NCI-H2196 treated with DMSO at 0.1 percent for 48 hours (cell line): ENCODE data around the gene DGKA.
"Not testable (repeated sequence)": the region's sequence is repeated elsewhere in the genome, so short reads cannot be mapped to it uniquely, and the experiment has no call there.

Experiments
- DNase-seq: peaks from one replicate; lab custom pipeline; 2025; ENCODE audit not compliant: unreplicated experiment; lab: John Stamatoyannopoulos, UW

Gene DGKA

GRCh38 chr12:55930771-55931316 lies at the start of gene DGKA:
Gene DGKA (plus strand): TSS chr12:55931162. CDS start chr12:55936504, 5,342 bp downstream.
- peak; percentile 73 for DNase-seq

DNA sequence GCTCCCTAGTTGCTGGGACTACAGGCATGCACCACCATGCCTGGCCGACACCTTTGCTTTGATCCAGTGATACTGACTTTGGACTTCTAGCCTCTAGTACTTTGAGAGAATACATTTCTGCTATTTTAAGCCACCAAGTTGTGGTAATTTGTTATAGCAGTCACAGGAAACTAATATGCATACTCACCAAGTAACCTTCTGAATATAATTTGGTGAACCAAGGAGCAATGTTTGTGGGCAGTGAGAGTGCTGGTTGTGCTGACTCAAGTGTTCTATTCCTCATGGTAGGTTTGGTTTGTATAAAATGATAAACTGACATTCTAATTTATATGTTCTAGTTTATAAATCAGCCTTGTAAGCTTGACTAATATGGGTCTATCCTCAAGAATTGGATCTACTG lies 45.8 kb upstream of the DGKA start:
- DNase-seq, result no peak

DNA sequence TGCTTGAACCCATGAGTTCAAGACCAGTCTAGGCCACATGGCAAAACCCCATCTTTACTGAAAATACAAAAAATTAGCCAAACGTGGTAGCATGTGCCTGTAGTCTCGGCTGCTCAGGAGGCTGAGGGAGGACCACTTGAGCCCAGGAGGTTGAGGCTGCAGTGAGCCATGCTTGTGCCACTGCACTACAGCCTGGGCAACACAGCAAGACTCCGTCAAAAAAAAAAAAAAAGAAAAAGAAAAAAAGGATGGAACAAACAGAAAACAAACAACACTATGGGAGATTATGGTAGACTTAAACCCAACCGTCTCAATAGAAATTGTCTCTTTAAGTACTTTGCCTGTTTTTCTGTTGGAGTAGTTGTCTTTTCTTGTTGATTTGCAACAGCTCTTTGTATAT lies 39.7 kb upstream of the DGKA start:
- DNase-seq, result no peak

- DNase-seq, result no peak
These were observed 37.2 kb upstream of the DGKA start for GRCh38 chr12:55893723-55894122.

DNA sequence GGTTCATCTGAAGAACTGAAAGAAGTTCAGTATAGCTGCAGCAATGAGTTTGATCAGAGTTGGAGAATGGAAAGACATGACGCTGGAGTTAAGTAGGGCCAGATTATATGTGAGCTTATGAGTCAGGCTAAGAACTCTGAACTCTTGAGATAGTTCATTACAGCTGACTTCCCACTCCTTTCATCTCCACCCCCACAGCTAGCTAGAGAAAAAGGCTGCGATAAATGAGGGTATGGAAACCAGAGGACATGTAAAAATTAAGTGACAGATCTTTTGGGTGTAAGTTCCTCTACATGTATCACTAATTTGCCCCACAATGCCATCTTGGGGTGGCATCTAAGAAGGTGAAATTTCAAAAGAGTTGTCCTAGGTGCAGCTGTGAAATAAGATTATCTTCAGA lies 31.9 kb upstream of the DGKA start:
- DNase-seq, result no peak

DNA sequence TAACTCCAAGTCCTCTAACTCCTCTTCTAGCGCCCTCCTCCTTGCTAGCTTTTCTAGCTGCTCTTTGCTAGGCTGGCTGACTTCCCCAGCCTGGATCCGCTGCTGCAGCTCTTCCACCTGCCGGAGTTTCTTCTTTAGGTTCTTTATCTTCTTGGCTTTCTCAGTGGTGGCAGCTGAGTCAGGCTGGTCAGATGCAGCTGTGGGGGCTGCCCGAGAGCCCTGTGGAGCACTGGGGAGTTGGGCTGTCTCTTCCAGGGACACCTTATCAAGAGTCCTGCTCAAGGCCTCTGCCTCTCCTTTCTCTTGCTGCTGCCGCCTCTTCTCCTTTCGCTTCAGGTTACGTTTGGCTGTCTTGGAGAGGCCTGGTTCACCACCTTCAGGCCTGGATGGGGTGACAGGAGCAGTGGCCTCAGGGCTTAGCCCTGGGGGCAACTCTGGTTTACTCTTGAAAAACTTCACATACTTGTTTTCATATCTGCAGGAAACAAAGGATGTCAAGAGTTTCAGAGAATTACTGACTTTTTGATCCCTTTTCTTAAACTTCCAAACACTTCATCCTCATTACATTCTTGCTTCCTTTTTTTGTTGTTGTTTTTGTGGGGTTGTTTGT lies 29.0 kb upstream of the DGKA start:
- DNase-seq, result no peak

DNA sequence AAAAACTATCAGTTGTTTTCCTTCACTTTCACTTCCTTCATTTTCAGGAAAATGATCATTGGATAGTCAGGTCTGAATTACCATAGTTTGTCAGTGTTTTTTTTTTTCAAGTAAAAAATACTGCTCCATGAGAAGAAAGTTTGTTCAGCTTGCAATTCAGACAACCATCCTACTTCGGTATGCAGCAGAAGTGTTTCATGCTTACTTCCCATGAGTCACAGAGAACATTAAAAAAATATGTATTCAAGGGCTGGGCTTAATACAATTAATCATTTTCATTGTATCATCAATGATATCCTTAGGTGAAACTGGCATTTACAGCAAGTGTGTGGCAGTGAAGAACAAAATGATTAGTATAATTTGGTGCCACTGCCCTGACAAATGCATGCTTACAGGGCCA lies 24.9 kb upstream of the DGKA start:
- no peak for DNase-seq

GRCh38 chr12:55908726-55909512 lies 22.0 kb upstream of the DGKA start:
- DNase-seq, result no peak

GRCh38 chr12:55909513-55909884 lies 21.5 kb upstream of the DGKA start:
- no peak for DNase-seq

GRCh38 chr12:55912908-55913307 lies 18.1 kb upstream of the DGKA start:
- no peak for DNase-seq

- DNase-seq, result no peak
These were observed 15.5 kb upstream of the DGKA start for GRCh38 chr12:55915482-55915859.

DNA sequence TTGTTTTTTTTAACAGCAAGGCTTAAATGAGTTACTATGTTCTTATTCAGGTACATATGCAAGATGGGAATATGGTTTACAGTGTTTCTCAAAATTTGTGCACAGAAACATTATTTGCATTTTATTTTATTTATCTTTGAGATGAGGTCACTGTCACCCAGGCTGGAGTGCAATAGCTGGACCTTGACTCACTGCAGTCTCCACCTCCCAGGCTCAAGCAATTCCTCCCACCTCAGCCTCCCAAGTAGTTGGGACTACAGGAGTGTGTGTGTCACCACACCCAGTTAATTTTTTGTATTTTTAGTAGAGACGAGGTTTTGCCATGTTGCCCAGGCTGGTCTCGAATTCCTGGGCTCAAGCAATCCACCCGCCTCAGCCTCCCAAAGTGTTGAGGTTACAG lies 11.9 kb upstream of the DGKA start:
- not testable (repeated sequence) for DNase-seq

DNA sequence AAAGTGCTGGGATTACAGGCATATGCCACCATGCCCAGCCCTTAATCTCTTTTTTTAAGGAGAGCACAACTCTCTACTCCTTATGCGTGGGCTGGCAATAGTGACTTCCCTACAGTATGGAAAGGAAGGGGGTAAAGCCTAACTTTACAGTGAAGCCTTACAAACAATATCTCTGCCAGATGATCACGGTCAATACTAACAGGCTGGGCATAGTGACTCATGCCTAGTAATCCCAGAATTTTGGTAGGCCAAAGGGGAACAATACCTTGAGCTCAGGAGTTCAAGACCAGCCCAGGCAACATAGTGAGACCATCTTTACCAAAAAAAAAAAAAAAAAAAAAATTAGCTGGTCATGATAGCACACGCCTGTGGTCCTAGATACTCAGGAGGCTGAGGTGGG lies 8.8 kb upstream of the DGKA start:
- no peak for DNase-seq

DNA sequence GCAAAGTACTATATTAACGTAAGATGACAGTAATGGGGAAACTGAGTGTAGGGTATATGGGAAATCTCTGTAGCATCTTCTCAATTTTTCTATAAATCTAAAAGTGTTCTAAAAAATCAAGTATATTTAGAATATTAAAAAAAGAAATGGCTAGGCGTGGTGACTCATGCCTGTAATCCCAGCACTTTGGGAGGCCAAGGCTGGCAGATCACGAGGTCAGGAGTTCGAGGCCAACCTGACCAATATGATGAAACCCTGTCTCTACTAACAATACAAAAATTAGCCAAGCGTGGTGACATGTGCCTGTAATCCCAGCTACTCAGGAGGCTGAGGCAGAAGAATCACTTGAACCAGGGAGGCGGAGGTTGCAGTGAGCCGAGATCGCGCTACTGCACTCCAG lies 7.3 kb upstream of the DGKA start:
- not testable (repeated sequence) for DNase-seq

GRCh38 chr12:55925371-55925770 lies 5.6 kb upstream of the DGKA start:
- no peak for DNase-seq

DNA sequence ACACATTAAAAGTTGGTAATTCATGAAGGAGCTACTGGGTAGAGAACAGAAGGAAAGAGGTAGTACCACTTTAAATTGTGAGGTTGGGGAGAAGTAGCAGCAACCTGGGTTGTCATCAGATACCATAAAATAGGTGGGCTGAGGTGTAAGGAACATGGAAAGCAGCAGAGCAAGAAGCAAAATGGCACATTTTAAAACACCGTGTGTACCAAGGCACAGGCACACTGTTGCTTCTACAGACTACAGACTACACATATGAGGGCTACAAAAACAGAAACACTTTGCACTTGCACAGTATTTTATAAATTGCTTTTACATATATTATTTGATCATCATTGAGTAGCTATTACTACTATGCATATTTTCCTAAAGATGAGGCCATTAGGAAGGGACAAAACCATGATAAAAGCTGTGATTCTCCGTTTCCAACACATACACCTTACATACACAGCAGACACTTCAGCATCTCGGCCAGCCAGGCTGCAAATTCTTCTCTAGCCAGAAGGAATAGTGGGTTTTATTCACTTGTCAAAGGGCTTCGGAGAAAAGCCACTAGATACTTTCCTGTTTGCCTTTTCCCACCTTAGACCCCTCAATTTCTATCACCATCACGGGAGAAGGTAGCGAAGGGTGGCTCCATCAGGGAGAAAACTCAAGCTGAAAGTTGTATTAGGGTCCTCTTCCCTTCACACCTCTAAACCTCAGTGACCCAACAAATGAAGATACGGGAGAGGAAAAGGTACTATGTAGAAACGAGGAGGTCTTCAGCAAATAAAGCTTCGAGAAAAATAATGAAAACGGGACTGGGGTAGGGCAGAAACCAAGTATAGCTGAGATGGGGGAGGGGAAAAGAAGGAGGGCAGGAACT lies 4.9 kb upstream of the DGKA start:
- DNase-seq, result no peak

DNA sequence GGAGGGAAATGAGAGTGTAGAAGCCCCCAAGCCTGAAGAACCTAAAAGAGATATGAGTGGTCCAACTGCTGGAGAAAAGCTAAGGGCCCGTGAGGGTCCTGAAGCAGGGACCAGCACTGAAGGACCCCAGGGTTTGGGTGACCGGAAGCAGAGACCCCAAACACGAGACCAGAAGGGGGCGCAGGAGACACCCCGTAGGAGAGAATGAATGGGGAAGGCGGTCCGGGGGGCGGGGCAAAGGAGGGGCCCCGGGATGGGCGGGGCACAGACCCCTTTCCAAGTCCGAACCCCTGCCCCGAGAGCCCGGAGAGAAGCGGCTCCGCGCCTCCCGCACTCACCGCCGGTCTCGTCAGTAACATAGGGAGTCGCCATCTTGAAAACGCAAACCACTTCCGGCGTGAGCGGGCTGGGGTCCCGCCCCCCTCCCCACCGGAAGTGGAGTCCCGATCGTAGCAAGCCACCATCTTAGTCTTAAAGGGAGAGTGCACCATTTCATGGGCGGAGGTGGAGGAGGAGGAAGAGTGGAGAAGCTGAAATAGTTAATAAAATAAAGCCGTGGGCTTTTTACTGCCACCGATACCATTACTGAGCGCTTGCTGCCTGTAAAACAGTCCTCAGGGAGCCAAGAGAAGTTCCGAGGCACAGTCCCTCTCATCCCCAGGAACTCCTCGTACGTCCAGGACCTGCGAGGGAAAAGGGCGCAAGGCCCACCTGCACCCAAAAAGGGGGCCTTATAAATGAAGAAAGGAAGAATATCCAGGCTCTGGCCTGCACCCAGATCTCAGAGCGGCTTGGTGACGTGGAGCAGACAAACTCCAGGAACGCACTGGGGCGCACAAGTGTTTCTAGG lies 4.0 kb upstream of the DGKA start:
- DNase-seq, result peak; percentile 82

DNA sequence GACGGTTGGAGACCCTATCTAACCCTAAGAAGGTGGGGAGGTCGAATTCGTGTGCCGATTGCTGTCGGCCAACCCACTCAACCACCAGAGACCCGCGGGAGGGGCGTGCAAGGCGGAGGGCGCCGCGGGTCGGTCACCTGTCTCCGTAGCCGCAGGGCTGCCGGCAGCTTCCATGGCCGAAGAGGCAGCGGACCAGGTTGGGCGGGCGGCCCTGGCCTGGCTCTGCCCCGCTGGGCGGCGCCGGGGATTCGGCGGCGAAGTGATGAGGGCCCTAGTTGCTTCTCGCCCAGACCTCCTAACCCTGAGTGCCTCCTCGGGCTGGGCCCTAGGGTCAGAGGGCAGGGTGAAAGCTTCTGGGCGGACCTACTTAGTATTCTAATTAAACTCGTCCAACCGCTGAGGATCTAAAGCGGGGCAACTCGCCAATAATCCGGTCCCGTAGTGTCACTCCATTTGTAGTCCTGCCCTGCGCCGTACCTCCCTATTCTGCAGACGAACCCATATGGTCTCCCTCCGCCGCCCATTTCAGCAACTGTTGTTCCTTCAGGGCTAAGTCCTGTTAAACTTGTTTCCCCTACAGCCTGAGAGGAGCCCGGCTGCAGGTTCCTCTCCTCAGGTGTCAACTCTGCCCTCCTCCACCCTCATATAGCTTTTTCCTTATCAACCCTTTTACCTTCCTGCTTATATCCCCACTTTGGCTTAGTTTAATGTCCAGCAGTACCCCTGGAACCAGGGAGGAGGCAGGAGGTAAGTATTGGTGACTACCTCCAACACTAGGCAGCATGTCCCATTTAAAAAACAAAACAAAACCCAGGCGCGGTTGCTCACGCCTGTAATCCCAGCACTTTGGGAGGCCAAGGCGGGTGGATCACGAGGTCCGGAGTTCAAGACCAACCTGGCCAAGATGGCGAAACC lies 3.1 kb upstream of the DGKA start, which contains the start of gene PYM1:
PYM1 (minus strand) TSS at position 307 of the 915 bp plus-strand sequence; CDS start at position 174, 133 bp downstream.
- DNase-seq, result peak; percentile 51

GRCh38 chr12:55929306-55929791 lies 1.6 kb upstream of the DGKA start:
- DNase-seq, result no peak
